ENCODE data around the gene HOOK1. TPM values are rescaled to one million over a fixed set of nuclear protein-coding genes. Genes with fewer than 3 reads are reported as not detected.
"Not testable (repeated sequence)": the region's sequence is repeated elsewhere in the genome, so short reads cannot be mapped to it uniquely, and the experiment has no call there.

HOOK1 gene
- total and polyA plus RNA-seq, 12 donors: 0.61 to 6.1 (median 3.0) TPM

- H3K27me3 ChIP-seq: no peaks in the 10 kb centered on the region
- no peaks in the 10 kb centered on the region for H3K36me3 ChIP-seq
- no peak overlapping the region for H3K4me3 ChIP-seq
- H3K4me1 ChIP-seq: peaks cover 0 to 7% (median 0%) of the 10 kb centered on the region in 9 donors
- DNase-seq (no peak), ATAC-seq (no peak)
- no peak overlapping the region for H3K27ac ChIP-seq
- intact Hi-C loops (cut with DNase I): no loop called here
- no peak for TF ChIP-seq CTCF (IDR thresholded peaks at IDR 0.05)
- H3K9me3 ChIP-seq: peaks cover 0 to 10% (median 0%) of the 10 kb centered on the region in 11 donors
- 83 to 84% methylated on average over 1 of the region's 1 CpG for WGBS, 2 donors
Measured at GRCh38 chr1:59852117-59852516, 37.4 kb downstream of the HOOK1 start.

GRCh38 chr1:59855297-59855696 is 40.5 kb downstream of the HOOK1 start:
- ATAC-seq; H3K4me1 ChIP-seq; H3K36me3 ChIP-seq; H3K4me3 ChIP-seq; H3K9me3 ChIP-seq; H3K27ac ChIP-seq; H3K27me3 ChIP-seq; intact Hi-C loops (cut with DNase I); DNase-seq: not testable (repeated sequence)
- WGBS, 2 donors: 89 to 97% methylated on average over 1 of the region's 1 CpG

- H3K9me3 ChIP-seq: peaks cover 0 to 5% (median 0%) of the 10 kb centered on the region in 11 donors
- H3K4me1 ChIP-seq: peaks cover 0 to 9% (median 0%) of the 10 kb centered on the region in 9 donors
- DNase-seq (no peak), ATAC-seq (peak in 7 of 8 donors; percentile 43 to 92 (median 72))
- peak overlapping the region in 5 of 10 donors; percentile 5 to 52 (median 25) for H3K27ac ChIP-seq
- no peaks in the 10 kb centered on the region for H3K27me3 ChIP-seq
- TF ChIP-seq CTCF (IDR thresholded peaks at IDR 0.05): no peak
- H3K36me3 ChIP-seq: no peaks in the 10 kb centered on the region
- intact Hi-C loops (cut with DNase I): no loop called here
- 36 to 49% methylated on average over 4 of the region's 4 CpGs for WGBS, 2 donors
- H3K4me3 ChIP-seq: no peak overlapping the region
Measured at GRCh38 chr1:59856725-59857338, 42.1 kb downstream of the HOOK1 start.

- Histone ChIP-seq H3K36me3 (no peaks in the 10 kb centered on the region), H3K4me3 (no peak overlapping the region), H3K27me3 (no peaks in the 10 kb centered on the region), H3K9me3 (peaks cover 0 to 5% (median 0%) of the 10 kb centered on the region in 11 donors), H3K4me1 (peaks cover 0 to 9% (median 0%) of the 10 kb centered on the region in 9 donors), H3K27ac (peak overlapping the region in 1 of 10 donors; percentile 52)
- WGBS, 2 donors: 81 to 86% methylated on average over 5 of the region's 5 CpGs
- TF ChIP-seq CTCF (IDR thresholded peaks at IDR 0.05): no peak
- DNase-seq (no peak), ATAC-seq (no peak)
- intact Hi-C loops (cut with DNase I): no loop called here
Measured at GRCh38 chr1:59857679-59858354, 43.1 kb downstream of the HOOK1 start.

GRCh38 chr1:59866462-59866861 is 51.7 kb downstream of the HOOK1 start:
- H3K4me1 ChIP-seq: no peaks in the 10 kb centered on the region
- H3K9me3 ChIP-seq: no peaks in the 10 kb centered on the region
- no peak for TF ChIP-seq CTCF (IDR thresholded peaks at IDR 0.05)
- H3K27ac ChIP-seq: no peak overlapping the region
- H3K36me3 ChIP-seq: no peaks in the 10 kb centered on the region
- no peak for DNase-seq
- WGBS, 2 donors: 94 to 95% methylated on average over 2 of the region's 2 CpGs
- intact Hi-C loops (cut with DNase I): no loop called here
- H3K4me3 ChIP-seq: no peak overlapping the region
- no peak for ATAC-seq
- H3K27me3 ChIP-seq: no peaks in the 10 kb centered on the region
